ENCODE data around the gene POLD2.
A peak's percentile ranks its signal among the peaks of the same experiment; 100 is the strongest.

Gene POLD2

DNA sequence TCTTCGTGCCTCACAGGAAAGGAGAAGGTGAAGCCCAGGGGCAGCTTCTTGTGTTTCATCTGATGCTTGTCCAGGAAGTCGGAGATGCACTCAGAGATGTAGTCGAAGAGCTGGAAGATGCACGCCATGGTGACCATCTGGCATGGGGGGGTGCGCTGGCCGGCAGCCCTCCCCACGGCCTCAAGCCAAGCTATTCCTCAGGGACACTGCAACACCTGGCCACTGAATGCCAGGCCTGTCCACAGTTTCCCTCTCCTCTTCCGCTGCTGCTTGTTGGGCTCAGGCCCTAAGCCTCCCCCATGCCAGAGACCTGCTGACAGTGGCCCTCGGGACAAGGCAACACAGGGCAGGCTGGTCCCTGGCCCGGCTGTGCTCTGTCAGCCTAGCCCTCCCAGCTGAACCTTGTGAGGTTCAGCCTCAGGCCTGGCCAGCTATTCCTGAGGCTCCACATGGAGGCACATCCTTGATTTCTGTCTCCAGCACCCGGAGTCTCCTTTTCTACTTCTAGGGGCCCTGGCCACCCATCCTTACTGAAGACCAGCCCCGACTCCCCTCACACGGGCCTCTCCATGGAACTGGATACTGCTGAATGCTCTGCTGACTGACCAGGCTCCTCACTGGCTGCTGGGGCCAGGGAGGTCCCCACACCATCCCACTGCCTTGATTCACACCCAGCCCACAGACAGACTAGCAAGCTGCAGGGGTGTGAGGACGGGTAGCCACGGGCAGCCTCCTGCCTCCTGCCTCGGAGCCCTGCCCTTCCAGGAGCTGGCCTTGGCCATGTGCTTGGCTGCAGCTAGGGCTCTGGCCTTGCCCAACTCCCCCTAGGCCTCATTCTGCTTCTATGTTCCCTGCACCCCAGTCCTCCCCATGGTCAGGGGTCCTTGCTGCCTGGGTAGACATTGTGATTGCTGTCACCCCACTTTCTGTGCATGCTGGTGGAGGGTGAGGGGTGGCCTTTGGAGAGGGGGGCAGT lies 27.9 kb upstream of the POLD2 start:
- H3K27ac ChIP-seq (ENCODE audit: low read depth, low read length, severe bottlenecking), result no peak overlapping the region
- 84 to 86% methylated on average over 14 to 16 of the region's 16 CpGs for WGBS, 2 experiments (ENCODE audit: insufficient coverage in 2 of 2)
- peaks cover 2% of the 10 kb centered on the region for H3K4me1 ChIP-seq (ENCODE audit: control insufficient read depth, insufficient read depth, low read length, poor library complexity, severe bottlenecking)
- no peaks in the 10 kb centered on the region for H3K36me3 ChIP-seq (ENCODE audit: control insufficient read depth, insufficient read depth, low read length)
- no peak overlapping the region for H3K4me3 ChIP-seq (ENCODE audit: extremely low read depth, insufficient read depth, low read length, poor library complexity, severe bottlenecking)
- no peaks in the 10 kb centered on the region for H3K9me3 ChIP-seq (ENCODE audit: control insufficient read depth, low read length)

DNA sequence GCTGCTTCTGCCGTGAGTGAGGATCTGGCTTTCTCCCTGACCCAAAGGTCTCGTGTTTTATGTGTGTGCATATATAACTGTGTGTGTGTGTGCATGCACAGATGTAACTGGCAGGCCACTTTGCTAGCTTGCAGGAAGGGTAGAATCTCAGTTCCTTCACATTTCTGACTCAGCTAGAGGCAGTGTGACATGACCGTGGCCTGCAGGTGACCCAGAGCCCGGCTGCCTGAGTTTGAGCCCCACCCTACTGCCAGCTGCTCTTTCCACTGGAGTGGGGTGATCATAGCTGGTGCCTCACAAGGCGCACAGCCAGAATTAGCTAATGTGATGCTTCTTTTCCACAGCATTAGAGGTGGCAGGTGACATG lies 27.1 kb upstream of the POLD2 start:
- H3K36me3 ChIP-seq (ENCODE audit: control insufficient read depth, insufficient read depth, low read length), result no peaks in the 10 kb centered on the region
- no peak overlapping the region for H3K4me3 ChIP-seq (ENCODE audit: extremely low read depth, insufficient read depth, low read length, poor library complexity, severe bottlenecking)
- H3K27ac ChIP-seq (ENCODE audit: low read depth, low read length, severe bottlenecking), result no peak overlapping the region
- WGBS, 2 experiments (ENCODE audit: insufficient coverage in 2 of 2), result 85 to 100% methylated on average over 3 to 4 of the region's 5 CpGs
- H3K4me1 ChIP-seq (ENCODE audit: control insufficient read depth, insufficient read depth, low read length, poor library complexity, severe bottlenecking), result peaks cover 2% of the 10 kb centered on the region
- H3K9me3 ChIP-seq (ENCODE audit: control insufficient read depth, low read length), result no peaks in the 10 kb centered on the region

DNA sequence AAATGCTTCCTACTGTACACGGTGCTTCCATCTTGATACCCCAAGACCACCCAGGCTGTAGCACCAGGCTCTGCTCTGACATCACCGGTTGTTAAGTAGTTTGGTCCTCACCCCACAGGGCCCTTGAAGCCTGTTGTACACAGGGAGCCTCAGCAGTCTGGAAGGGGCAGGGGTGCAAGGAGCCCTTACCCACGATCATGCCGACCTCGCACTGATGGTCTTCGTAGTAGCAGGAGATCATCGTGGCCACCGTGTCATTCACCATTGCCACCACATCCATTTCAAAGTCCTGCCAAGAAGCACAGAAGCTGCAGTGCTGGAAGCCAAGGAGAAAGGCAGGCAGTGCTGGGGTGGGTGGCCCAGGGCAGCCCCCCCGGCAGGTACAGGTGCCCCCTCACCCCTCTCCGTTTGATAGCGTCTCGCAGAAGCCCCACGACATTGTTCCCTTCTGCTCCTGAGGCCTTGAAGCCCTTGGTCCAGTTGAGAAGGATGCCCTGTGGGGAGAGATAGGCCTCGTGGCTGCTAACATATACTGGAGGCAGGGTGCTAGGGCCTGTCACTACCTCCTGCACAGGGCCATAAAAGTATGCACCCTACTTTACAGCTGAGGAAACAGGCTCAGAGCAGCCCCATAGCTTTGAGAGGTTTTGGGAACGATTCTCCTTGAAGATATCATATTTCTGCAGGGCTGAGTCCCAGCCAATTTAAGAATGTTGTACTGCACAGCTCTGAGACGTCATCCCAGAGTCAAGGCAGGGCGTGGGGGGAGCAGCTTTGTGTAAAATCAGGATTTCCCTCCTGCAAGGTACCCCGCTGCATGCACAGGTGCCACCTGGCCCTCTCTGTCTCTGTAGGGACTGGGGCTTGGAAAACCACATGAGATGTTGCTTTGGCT lies 26.5 kb upstream of the POLD2 start:
- H3K9me3 ChIP-seq (ENCODE audit: control insufficient read depth, low read length), result no peaks in the 10 kb centered on the region
- no peaks in the 10 kb centered on the region for H3K36me3 ChIP-seq (ENCODE audit: control insufficient read depth, insufficient read depth, low read length)
- no peak overlapping the region for H3K27ac ChIP-seq (ENCODE audit: low read depth, low read length, severe bottlenecking)
- H3K4me3 ChIP-seq (ENCODE audit: extremely low read depth, insufficient read depth, low read length, poor library complexity, severe bottlenecking), result no peak overlapping the region
- H3K4me1 ChIP-seq (ENCODE audit: control insufficient read depth, insufficient read depth, low read length, poor library complexity, severe bottlenecking), result peaks cover 2% of the 10 kb centered on the region
- 88 to 94% methylated on average over 13 of the region's 18 CpGs for WGBS, 2 experiments (ENCODE audit: insufficient coverage in 2 of 2)

DNA sequence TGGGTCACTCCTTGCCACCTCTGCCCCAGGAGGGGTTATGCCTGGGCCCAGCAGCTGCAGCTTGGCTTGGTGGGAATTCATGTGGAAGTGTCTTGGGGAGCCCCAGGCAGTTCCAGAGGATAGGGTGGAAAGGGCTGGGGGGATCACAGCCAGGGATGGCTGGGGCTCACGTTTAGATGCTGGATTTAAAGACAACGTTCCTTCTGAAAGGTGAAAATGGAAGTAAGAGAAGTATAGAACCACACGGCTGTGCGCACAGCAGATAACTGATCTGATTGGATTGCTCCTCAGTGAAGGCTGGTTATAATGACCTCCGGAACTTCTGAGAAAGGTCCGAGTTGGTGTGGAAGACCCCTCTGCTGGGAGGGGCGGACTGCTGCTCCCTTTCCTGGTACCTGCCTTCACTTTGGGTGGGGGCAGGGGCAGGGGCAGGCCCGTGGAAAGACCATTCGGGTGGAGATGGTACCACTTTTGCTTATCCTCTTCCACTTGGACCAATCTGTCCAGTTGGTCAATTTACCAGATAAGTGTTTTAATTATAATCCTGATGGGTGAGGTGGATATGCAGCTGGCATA lies 25.7 kb upstream of the POLD2 start:
- WGBS, 2 experiments (ENCODE audit: insufficient coverage in 2 of 2), result 82 to 92% methylated on average over 7 to 9 of the region's 9 CpGs
- H3K9me3 ChIP-seq (ENCODE audit: control insufficient read depth, low read length), result no peaks in the 10 kb centered on the region
- no peak overlapping the region for H3K27ac ChIP-seq (ENCODE audit: low read depth, low read length, severe bottlenecking)
- H3K4me1 ChIP-seq (ENCODE audit: control insufficient read depth, insufficient read depth, low read length, poor library complexity, severe bottlenecking), result peaks cover 2% of the 10 kb centered on the region
- H3K36me3 ChIP-seq (ENCODE audit: control insufficient read depth, insufficient read depth, low read length), result no peaks in the 10 kb centered on the region
- H3K4me3 ChIP-seq (ENCODE audit: extremely low read depth, insufficient read depth, low read length, poor library complexity, severe bottlenecking), result no peak overlapping the region

DNA sequence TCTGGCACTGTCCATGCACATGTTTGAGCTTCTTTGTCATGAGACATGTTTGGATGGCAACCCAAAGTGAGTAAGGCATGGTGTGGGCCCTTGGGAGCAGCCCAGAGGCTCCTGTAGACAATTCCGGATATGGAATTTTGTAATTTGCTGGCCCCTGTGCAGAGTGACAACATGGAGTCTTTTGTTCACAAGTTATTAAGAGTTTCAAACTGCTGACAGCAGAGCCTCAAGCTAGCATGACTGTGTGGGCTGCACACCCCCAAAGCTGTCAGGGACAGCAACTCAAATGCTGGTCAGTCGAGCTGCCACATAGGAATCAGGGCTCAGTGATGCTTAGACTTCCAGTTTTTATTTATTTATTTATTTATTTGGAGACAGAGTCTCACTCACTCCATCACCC lies 24.8 kb upstream of the POLD2 start:
- Histone ChIP-seq H3K36me3 (ENCODE audit: control insufficient read depth, insufficient read depth, low read length) (no peaks in the 10 kb centered on the region), H3K27ac (ENCODE audit: low read depth, low read length, severe bottlenecking) (no peak overlapping the region), H3K9me3 (ENCODE audit: control insufficient read depth, low read length) (no peaks in the 10 kb centered on the region), H3K4me1 (ENCODE audit: control insufficient read depth, insufficient read depth, low read length, poor library complexity, severe bottlenecking) (peaks cover 2% of the 10 kb centered on the region), H3K4me3 (ENCODE audit: extremely low read depth, insufficient read depth, low read length, poor library complexity, severe bottlenecking) (no peak overlapping the region)
- 86 to 100% methylated on average over 1 to 2 of the region's 2 CpGs for WGBS, 2 experiments (ENCODE audit: insufficient coverage in 2 of 2)

DNA sequence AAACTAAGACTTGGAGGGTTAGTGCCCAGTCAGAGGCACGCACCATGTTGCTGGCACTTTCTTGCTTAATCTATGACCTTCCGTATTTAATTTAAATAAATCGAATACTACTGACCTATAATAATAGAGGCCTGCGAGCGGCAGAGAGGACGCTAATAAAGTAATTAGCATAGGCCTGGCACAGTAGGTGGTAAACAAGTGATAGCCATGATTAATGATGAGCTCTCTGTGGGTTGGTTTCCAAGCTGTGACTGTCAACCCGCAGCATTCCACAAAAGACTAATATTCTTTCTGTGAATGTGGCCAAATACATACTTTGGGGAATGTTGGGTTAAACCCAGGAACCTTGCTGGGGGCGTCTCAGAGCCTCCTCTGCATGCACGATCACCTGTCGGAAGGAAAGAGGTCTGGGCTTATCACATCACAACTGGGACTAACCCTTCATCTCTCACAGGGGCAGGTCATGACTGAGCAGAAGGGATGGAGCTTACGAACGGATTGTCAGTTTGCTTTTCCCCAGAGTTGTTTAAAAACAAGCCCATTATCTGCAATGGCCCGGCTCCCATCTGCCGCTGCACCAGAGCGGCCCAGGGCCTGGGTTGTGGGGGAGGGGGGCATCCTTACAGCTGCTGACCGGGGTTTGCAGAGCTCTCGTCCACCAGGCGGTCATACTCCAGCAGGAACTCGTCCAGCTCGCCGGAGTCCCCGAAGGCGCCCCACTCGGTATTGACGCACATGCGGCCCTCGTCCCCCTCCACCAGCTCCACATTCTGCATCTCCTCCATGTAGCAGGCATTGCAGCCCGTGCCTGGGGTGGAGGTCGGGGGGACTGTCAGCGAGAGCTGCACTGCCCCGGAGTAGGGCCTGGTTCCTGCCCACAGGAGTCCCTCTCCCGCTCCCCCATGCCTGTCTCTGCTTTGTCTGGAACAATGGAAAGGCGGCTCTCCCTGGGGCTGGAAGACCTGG lies 24.0 kb upstream of the POLD2 start:
- H3K36me3 ChIP-seq (ENCODE audit: control insufficient read depth, insufficient read depth, low read length), result no peaks in the 10 kb centered on the region
- WGBS, 2 experiments (ENCODE audit: insufficient coverage in 2 of 2), result 78 to 81% methylated on average over 22 to 24 of the region's 33 CpGs

DNA sequence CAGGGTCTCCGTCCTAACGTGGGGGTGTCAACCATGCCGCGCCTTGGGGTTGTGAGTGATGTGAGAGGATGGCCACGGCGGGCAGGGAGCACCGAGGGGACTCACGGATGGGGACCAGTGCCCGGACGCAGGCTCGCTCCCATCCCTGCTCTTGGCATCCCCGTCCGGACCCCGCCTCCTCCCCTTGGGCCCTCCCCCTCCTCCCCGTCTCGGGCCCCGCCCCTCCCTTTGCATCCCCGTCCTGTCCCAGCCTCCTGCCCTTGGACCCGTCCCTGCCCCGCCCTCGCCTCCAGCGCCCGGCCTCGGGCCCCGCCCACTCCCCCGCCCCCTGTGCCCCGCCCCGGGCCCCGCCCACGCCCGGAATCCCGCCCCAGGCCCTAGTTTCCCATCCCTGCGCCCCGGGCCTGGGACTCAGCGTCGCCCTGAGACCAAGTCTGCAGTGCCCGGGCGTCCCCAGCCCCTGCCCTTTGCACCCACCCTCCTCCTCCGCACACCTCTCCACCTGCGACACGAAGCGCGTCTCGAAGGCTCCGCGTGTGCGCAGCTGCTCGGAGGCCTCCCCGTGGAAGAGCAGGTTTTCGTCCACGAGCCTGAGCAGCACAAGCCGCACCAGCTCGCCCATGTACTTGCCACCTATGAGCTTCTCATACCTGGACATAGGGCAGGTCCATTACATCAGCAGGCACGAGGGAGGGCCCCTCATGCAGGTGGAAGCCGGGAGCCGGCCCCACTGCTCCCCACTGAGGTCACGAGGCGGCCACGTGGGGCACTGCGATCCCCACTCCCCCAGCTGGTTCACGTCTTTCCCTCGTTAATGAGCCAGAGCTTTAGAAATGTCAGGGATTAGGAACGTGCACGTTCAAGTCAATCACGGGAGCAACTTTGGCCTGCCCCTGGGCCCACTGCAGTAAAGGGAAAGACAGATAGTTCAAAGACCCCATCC lies 22.9 kb upstream of the POLD2 start:
- H3K9me3 ChIP-seq (ENCODE audit: control insufficient read depth, low read length), result no peaks in the 10 kb centered on the region
- H3K27ac ChIP-seq (ENCODE audit: low read depth, low read length, severe bottlenecking), result peak overlapping the region; percentile 16
- peak overlapping the region; percentile 29 for H3K4me3 ChIP-seq (ENCODE audit: extremely low read depth, insufficient read depth, low read length, poor library complexity, severe bottlenecking)
- H3K36me3 ChIP-seq (ENCODE audit: control insufficient read depth, insufficient read depth, low read length), result no peaks in the 10 kb centered on the region
- H3K4me1 ChIP-seq (ENCODE audit: control insufficient read depth, insufficient read depth, low read length, poor library complexity, severe bottlenecking), result peaks cover 8% of the 10 kb centered on the region
- 63% methylated on average over 36 of the region's 65 CpGs for WGBS, 2 experiments (ENCODE audit: insufficient coverage in 2 of 2)

More for the DNA sequence above, 24.0 kb upstream of the POLD2 start:
- no peaks in the 10 kb centered on the region for H3K9me3 ChIP-seq (ENCODE audit: control insufficient read depth, low read length)
- peak overlapping the region; percentile 16 for H3K27ac ChIP-seq (ENCODE audit: low read depth, low read length, severe bottlenecking)
- H3K4me3 ChIP-seq (ENCODE audit: extremely low read depth, insufficient read depth, low read length, poor library complexity, severe bottlenecking), result no peak overlapping the region
- H3K4me1 ChIP-seq (ENCODE audit: control insufficient read depth, insufficient read depth, low read length, poor library complexity, severe bottlenecking), result peaks cover 2% of the 10 kb centered on the region

DNA sequence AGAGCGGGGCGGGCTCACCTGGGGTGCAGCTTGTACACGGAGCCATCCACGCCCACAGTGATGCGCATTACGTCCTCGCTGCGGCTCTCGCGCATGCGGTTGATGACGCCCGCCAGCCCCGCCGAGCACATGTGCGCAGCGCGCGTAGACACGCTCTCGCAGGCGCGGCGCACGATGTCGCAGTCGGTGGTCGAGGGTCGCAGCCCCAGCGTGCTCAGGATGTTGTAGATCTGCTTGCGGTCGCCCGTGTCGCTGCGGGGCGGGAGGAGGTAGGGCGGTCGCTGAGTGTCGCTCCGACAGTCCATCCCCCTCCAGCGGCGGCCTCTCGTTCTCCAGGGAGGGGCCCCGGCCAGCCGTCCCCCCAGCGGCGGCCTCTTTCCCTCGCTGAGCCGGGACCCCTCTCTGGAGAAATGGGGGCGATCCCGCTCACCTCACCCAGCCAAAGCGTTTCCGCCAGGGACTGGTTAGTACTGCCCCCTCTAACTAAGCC lies 22.2 kb upstream of the POLD2 start:
- Histone ChIP-seq H3K4me1 (ENCODE audit: control insufficient read depth, insufficient read depth, low read length, poor library complexity, severe bottlenecking) (peaks cover 9% of the 10 kb centered on the region), H3K27ac (ENCODE audit: low read depth, low read length, severe bottlenecking) (no peak overlapping the region), H3K9me3 (ENCODE audit: control insufficient read depth, low read length) (no peaks in the 10 kb centered on the region), H3K4me3 (ENCODE audit: extremely low read depth, insufficient read depth, low read length, poor library complexity, severe bottlenecking) (peak overlapping the region; percentile 29), H3K36me3 (ENCODE audit: control insufficient read depth, insufficient read depth, low read length) (no peaks in the 10 kb centered on the region)
- 38 to 42% methylated on average over 41 to 42 of the region's 53 CpGs for WGBS, 2 experiments (ENCODE audit: insufficient coverage in 2 of 2)

DNA sequence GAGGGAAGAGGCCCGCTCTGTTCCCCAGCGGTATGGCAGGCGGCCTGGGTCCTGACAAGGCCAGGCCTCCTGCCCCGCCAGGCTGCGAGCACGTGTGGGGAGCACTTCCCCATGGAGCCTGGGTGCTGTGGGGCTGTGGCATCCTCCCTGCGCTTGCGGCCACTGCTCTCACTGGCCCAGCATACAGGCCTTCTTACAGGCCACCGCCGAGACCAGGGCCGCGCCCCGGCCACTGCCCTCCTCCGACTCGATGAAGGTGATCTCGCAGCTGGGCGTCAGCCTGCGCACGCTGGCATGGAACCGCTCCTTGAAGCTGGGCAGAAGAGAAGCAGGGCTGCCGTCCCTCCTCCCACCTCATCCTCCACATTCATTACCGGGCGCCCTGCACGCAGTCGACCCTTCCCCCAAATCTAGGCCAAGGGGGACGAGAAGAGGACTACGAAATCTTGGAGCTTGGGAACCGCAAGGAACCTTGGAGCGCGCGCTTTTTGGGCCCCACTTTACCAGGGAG lies 21.7 kb upstream of the POLD2 start:
- WGBS, 2 experiments (ENCODE audit: insufficient coverage in 2 of 2), result 93 to 94% methylated on average over 25 of the region's 31 CpGs
- H3K36me3 ChIP-seq (ENCODE audit: control insufficient read depth, insufficient read depth, low read length), result no peaks in the 10 kb centered on the region
- peaks cover 9% of the 10 kb centered on the region for H3K4me1 ChIP-seq (ENCODE audit: control insufficient read depth, insufficient read depth, low read length, poor library complexity, severe bottlenecking)
- no peaks in the 10 kb centered on the region for H3K9me3 ChIP-seq (ENCODE audit: control insufficient read depth, low read length)
- H3K27ac ChIP-seq (ENCODE audit: low read depth, low read length, severe bottlenecking), result no peak overlapping the region
- H3K4me3 ChIP-seq (ENCODE audit: extremely low read depth, insufficient read depth, low read length, poor library complexity, severe bottlenecking), result peak overlapping the region; percentile 11
